HTERT RPE-1 (cell line): ENCODE data around the gene SUN2.

Experiments used
- in situ Hi-C: fragments of 300-500 bp; cut with MboI; formaldehyde crosslinking; loops from 4 replicates; pipeline ENCODE4 v1.14.3; 2020; ENCODE audit warnings: low sequenced_read_pairs

The SUN2 gene

DNA sequence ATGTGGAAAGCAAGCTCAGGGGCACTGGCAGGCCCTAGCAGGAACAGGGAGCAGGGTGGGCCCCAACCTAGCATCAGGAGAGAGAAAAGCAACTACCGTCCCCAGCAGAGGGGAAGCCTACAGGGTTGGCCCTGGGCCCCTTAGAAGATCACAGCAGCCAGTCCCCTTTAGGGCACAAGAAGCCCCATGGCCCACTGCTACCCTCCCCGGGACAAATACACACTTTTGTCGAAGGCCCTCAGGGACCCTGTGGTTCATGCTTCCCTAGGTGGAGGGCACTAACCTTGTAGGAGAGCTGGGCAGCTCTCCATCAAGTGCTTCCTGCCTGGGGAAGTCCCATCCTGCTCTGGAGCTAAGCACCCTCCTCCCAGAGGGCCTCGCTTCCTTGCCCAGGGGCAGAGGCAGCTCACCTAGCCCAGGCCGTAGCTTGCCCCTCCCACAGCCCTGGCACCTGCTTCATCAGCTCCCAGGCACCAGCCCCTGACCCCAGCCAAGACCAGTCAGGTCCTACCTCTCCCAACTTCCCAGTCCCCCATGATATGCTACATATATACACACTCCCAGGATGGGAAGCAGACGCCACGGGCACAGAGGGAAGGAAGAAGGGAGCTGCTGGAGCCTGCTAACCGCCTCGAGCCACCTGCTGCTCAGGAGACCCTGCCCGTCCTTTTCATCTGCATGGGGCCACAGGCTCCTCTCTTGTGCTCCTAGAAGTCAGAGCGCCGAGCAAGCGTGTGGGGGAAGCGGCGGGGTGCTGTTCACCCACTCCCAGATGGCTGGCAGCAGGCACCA is 20.1 kb downstream of the SUN2 start:
- in situ Hi-C loops, result no loop called here

DNA sequence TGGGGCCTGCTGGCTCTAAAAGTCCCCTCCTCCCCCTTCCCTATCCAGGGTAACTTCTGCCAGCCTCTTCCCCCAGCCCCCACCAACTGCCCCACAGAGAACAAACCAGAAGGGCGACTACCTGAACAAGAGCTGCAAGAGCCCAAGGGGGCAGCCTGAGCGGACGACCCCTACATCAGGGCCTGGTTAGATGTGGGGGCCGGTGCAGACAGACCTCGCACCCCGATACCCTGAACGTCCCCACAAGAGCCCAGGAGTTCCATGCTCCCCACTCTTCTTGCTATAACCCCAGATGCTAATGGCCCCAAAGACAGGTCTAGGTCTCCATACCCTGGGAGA is 20.7 kb downstream of the SUN2 start:
- in situ Hi-C loops, result no loop called here

DNA sequence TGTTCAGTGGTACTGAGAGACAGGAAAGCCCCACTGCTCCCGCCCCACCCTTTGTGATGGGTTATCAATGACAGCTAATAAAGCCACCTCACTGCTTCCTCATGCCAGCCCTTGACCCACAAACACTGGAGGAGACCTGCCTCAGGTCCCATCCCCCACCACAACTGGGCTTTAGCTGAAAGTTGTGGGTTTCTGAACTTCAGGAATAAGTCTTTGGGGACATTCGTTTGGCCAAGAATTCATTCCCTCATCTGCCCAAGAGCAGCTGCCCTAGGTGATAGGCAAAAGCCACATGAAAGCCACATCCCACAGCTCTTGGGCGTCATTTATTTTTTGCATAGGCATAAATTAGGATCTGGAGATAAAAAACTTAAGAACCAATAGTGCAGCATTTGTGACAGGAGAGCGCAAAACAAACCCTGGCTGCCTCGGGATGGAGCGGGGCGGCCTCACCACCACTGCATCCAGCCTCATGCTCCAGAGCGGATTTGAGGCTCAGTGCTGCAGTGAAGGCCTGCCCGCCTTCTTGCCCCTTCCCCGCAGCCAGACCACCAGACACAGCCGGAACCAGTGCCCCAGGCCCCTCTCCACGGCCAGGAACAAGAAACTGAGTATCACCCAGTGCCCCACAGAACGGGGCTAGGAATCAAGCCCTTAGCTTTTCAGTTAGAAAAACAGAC is 21.2 kb downstream of the SUN2 start:
- in situ Hi-C loops, result no loop called here

DNA sequence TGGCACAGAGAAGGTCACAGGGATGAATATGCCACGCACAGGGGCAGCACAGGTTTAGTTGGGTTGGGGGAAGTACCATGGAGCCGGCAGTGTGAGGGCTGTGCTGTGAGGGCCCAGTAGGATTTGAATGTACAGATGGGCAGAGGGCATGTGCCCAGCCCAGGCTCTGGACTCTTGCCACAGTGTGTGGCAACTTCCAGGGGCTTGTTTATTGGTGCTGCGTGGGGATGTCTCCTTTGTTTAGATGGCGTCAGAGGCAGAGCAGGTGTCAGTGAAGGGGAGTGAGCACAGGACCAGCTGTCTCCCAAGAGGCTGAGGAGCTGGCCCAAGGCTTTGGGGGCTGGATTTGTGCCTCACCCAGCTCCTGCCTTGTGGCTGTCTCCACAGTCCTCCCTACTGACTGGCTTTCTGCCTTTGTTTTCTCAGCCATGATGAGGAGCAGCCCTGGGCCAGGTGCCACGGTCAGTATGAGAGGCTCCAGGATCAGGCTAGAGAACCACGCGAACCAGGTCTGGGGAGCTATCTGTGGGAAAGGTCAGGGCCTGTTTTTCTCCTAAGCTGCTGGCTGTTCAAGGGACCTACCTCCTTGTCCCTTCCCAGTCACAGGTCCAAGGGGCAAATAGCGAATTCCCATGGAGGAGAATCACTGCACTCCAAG is 21.9 kb downstream of the SUN2 start:
- in situ Hi-C loops, result no loop called here

DNA sequence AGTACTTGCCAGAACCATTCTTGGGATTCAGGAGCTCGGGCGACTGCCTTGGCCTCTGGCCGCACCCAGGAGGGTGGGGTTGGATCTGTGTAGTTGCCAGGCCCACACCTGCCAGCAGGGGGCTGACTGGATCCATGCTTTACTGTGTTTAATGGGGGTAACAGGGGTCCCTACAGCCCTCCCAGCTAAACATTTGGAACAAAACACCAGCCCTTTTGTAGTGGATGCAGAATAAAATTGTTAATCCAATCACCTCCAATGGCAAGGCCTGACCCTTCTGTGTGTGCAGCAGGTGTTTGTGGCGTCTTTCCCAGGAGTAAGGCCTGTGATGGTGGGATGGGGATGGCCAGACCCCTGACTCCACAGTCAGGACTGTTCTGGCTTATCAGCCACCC is 22.5 kb downstream of the SUN2 start:
- in situ Hi-C loops, result no loop called here

DNA sequence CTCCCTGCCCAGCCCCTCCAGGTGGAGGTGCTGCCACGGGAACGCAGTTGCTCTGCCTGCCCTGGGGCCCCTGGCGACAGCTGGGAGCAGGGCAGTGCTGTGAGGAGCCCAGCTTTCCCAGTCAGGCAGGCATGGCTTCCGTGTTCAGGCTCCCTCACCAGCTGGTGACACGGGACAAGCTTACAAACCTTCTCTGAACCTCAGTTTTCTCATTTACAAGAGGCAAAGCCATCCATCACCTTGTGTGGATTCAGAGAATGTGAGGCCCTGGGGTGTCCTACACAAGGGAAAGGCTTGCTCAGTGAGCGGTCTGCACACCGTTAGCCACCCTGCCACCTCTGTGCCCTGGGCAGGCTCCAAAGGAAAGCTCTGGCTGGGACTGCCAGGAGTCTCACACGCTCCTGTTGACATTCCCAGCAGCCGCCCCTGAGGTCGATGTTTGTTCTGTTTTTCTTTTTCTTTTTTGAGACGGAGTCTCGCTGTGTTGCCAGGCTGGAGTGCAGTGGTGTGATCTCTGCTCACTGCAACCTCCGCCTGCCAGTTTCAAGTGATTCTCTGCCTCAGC is 23.5 kb downstream of the SUN2 start:
- in situ Hi-C loops, result no loop called here

DNA sequence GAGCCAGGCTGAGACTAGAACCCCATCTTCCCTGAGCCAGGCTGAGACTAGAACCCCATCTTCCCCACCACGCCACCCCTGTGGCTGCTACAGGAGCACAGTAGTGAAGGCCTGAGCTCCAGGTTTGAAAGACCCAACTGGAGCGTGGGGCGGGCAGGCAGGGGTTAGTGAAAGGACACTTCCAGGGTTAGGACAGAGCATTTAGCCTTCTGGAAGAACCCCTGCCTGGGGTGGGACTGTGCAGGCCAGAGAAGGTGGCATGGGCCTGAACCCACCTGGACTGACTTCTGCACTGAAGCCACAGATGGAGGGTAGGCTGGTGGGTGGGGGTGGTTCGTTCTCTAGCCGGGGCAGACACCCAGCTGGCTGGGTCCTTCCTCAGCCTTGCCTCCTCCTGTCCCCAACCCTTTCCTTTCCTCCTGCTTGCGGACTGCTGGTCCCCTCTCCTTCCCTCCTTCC is 24.1 kb downstream of the SUN2 start:
- in situ Hi-C loops, result no loop called here

DNA sequence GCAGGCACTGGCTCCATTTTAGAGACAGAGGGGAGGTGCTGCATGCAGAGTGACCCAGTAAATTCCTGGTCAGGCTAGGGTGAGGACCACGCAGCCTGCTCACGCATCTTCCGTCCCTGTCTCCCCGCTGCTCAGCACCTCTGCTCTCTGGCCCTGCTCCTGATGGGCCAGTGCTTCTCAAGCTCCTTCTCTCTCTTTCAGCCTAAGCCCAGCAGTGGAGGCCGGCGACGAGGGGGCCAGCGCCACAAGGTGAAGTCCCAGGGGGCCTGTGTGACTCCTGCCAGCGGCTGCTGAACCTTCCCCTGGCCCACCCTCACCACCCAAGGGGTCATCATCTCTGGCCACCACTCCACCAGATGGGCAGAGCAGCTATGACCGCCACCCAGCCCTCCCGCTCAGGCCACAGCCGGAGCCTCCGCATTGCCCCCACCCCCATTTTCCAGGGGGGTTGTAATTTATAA is 25.4 kb downstream of the SUN2 start:
- in situ Hi-C loops, result no loop called here

DNA sequence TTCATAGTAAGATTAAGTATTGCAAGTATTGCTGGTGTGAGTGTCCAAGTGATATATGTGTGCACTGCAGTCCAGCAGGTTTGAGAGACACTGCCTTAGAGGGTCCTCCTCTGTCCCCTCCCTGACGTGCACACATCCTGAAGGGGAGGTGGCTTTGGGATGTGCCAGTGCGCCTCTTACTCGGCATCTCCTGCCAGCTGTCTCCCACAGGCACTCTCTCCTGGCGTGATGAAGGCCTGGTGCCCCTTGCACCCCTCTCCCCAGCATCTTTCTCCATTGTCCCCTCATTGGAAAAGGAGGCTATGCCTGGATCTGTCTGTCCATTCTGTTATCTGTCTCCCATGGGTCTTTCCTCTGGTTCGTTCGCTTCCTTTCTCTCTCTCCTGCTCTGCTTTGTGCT is 25.9 kb downstream of the SUN2 start:
- in situ Hi-C loops, result no loop called here

DNA sequence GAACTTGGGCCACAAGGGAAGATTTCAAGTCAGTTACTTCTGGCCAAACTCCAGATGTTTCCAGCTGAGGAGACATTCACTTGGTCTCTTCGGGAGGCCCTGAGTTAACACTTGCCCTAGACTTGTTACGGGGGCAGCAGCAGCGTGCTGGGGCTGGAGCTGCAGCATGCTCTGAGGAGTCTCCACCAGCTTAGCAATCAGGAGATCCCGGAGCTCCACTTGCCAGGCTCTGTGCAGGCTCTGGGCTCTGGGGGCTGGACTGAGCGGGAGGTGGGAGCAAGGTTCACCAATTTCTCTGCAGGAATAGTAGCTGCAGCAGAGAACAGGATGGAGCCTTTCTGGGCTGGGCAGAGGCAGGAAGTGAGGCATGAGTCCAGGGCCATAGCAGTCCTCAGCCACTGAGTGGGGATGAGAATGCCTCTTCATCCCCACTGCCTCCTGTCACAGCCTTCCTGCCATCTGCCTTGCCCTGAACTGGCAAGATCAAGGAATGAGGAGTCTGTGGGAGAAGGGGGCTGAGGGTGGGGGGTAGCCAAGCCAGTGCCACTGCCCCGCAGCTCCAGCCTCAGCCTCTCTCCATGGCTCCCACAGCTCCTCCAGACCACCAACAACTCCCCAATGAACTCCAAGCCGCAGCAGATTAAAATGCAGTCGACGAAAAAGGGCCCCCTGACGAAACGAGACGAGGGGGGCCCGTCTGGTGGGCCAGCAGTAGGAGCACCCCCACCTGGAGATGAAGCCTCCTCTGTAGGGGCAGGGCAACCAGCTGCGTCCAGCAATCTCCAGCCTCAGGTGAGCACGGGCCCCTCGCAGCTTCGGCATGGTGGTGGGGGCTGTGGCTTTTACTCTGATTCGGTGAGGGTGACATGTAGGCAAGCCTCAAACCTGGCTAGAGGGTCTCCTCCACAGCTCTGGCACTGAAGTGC is 26.7 kb downstream of the SUN2 start:
- in situ Hi-C loops, result no loop called here

DNA sequence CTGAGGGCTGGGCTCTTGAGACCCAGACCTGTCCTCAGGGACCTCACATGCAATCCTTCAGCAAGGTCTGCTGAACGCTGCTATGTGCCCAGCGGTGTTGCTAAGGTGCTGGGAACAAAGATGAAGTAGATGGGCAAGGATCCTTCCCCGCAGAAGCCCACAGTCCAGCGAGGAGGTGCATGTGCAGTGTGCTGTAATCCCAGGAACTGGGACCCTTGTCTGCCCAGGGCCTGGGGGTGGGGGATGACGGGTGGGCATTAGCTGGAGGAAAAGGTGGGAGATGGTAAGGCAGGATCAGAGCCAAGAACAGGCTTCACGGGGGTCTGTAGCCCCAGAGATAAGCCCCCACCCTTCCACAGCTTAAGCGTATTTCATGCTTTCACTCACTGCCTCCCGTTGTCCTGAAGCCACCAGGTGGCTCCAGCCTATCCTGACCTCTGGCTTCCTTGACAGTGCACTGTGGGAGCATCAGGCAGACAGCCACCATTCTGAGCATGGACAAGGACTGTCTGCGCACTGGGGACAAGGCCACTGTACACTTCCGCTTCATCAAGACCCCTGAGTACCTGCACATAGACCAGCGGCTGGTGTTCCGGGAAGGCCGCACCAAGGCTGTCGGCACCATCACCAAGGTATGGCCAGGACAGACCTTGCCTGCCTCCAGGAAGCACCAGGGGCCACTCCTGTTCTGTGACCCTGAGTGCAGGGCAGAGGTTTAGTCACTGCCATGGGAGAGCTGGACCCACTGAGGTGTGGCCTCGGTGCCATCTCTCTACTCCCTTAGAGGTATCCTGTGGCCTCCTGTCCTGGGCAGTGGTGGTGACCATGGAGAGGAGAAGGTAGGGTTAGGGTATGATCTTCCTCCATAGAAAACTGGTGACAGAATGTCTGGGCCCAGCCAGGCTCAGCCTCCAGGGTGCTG is 28.0 kb downstream of the SUN2 start:
- in situ Hi-C loops, result no loop called here

DNA sequence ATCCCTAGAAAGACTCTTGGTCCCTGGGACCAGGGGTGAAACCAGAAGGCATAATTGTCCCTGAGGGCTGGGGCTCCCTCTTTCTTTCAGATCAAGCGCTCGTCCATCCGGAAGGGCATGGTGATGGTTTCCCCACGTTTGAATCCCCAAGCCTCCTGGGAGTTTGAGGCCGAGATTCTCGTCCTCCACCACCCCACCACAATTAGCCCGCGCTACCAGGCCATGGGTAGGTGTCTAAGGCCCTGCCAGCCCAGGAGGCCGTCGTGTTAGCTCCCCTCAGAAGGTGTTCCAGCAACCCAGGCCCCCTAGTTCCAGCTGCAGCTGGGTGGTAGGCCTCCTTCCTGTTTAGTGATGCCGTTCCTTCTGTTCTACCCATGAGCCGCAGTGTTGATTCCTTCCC is 28.7 kb downstream of the SUN2 start:
- in situ Hi-C loops, result no loop called here

DNA sequence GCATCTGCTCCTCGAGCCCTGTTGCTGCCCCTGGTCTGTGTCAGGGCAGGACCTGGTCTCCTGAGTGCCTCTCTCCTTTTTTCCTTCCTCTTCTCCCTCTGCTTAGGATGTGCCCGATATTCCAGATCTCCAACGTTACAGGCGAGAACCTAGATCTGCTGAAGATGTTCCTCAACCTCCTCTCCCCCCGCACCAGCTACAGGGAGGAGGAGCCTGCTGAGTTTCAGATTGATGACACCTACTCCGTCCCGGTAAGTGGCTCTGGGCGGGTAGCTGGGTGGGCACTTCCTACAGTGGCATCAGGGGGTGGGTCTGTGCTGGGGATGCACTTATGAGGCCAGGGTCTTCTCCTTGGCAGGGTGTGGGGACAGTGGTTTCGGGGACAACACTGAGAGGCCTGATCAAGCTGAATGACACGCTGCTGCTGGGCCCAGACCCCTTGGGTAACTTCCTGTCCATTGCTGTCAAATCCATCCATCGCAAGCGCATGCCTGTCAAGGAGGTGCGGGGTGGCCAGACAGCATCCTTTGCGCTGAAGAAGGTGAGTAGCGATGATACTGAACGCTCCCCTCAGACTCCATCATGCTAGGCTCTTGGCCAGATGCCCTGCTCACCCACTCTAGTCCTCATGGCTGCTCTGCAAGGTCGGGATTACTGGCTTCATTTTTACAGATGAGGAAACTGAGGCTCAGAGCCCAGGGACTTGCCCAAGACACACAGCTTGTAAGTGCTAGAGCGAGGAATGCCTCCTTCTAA is 29.7 kb downstream of the SUN2 start:
- in situ Hi-C loops, result no loop called here

DNA sequence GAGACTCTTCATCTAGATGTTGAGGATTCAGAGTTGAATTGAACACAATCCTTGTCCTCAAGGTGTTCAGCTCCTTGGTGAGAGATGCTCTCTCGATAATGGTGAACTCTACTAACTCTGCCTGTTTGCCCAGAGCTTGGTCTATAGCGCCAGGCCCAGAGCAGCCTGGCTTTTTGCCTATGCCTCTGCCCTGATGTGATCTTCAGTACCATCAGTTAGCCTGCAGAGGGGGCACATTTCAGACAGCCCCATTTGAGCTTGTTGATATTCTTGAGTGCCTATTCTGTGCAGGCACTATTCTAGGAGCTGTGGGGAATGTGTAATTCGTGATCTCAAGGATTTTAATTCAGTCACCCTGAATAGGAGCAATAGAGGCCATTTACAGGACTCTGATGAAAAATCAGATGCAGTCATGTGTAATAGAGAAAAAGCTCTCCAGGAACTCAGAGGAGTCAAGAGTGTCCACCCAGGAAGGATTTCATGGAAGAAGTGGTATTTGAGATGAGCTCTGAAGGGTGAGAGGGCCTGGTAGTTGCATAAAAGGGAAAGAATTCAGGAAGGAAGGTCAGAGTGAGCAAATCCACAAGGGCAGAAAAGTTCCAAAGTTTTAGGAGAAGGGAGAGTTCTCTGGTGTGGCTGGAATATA is 30.7 kb downstream of the SUN2 start:
- in situ Hi-C loops, result no loop called here

DNA sequence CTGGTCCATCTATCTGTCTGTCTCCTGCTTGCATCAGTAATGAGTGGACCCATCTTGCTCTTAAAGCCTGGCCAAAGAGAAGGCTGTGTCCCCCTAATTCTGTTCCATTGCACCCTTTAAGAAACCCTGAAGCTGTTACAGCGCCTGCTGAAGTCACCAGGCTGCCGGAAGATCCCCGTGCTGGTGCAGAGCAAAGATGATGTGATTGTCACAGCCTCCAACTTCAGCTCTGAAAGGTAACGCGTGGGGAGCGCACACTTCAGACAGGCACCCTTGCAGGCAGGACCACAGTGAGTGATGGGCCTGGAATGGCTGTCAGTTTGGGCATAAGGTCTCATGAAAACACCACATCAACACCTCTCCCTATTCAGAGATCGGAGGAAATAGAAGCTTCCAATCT is 31.6 kb downstream of the SUN2 start:
- in situ Hi-C loops, result no loop called here

DNA sequence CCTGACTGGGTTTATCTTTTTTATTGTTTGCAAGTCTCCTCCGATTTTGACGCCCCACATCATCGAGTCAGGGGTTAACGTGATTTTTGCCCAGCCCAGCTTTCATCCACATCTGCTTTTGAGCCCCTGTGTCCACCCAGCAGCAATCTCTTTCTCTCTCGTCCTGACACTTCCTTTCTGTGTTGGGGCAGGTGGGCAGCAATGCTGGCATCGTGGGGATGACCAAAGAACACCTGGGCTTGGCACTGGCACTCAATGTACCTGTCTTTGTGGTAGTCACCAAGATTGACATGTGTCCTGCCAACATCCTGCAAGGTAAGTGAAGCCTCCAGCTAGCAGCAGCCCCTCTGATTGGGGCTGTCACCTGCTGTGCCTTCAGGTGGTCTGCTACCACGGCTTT is 34.2 kb downstream of the SUN2 start:
- in situ Hi-C loops, result no loop called here

DNA sequence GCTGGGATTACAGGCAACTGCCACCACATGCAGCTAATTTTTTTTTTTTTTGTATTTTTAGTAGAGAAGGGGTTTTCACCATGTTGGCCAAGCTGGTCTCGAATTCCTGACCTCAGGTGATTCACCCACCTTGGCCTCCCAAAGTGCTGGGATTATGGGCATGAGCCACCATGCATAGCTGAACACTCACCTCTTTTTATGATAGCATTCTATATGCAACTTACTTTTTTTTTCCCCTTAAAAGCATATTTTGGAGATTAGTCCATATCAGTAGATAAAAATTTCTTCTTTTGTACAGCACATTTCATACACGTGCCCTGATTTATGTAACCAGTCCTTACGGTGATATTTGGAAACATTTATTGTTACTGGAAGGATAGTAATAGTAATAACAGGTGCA is 35.4 kb downstream of the SUN2 start:
- in situ Hi-C loops, result no loop called here

DNA sequence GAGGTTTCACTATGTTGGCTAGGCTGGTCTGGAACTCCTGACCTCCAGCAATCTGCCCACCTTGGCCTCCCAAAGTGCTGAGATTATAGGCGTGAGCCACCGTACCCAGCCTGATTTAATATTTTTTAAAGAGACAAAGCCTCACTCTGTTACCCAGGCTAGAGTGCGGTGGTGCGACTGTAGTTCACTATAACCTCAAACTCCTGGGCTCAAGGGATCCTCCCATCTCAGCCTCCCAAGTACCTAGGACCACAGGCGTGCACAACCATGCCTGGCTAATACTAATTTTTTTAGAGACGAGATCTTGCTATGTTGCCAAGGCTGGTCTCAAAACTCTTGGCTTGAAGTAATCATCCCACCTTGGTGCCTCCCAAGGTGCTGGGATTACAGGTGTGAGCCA is 36.6 kb downstream of the SUN2 start:
- in situ Hi-C loops, result no loop called here
